22Rv1 (cell line): ENCODE measurements around the gene GTF2IRD1.

ENCODE experiments used
- CTCF ChIP-seq: fragments of 450-650 bp; IDR thresholded peaks from 2 replicates; pipeline ENCODE4 v1.5.1; 2017; ENCODE audit warnings: mild to moderate bottlenecking
- ZFX ChIP-seq: fragments of 450-650 bp; IDR thresholded peaks from 2 replicates; pipeline ENCODE4 v1.6.1; 2017; ENCODE audit warnings: antibody characterized with exemption, borderline replicate concordance

- TF ChIP-seq CTCF (no peak), ZFX (no peak)
These were observed 150.8 kb downstream of the GTF2IRD1 start for GRCh38 chr7:74604326-74605020.
